ENCODE data around the gene PMEPA1. TPM values are rescaled to one million over a fixed set of nuclear protein-coding genes. Genes with fewer than 3 reads are reported as not detected.

Gene PMEPA1
- total RNA-seq, 1 donor from 2014 or later: 24.7 TPM

GRCh38 chr20:57667924-57668782 is 41.7 kb downstream of the PMEPA1 start:
- ATAC-seq (peak; percentile 13), DNase-seq (no peak)
- intact Hi-C loops (cut with micrococcal nuclease): no loop called here

- intact Hi-C loops (cut with micrococcal nuclease): no loop called here
- DNase-seq (no peak), ATAC-seq (no peak)
Measured at GRCh38 chr20:57667388-57667787, 42.4 kb downstream of the PMEPA1 start.

DNA sequence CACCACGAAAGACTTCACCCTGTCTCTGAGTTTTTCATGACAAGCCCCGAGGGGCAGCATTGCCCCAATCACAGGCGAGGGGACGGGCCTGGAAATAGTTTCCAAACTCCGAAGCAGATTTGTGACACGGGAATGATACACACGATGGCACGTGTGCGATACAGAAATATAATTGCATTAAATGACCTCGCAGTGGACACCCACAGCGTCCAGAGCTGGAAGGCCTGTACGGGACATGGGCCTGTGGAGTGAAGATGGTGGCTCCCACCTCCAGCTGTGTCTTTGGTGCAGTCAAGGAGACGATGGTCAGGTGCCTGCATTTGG is 43.0 kb downstream of the PMEPA1 start:
- ATAC-seq (no peak), DNase-seq (no peak)
- intact Hi-C loops (cut with micrococcal nuclease): no loop called here

GRCh38 chr20:57666106-57666833 is 43.5 kb downstream of the PMEPA1 start:
- ATAC-seq (no peak), DNase-seq (peak; percentile 21)
- intact Hi-C loops (cut with micrococcal nuclease): no loop called here

DNA sequence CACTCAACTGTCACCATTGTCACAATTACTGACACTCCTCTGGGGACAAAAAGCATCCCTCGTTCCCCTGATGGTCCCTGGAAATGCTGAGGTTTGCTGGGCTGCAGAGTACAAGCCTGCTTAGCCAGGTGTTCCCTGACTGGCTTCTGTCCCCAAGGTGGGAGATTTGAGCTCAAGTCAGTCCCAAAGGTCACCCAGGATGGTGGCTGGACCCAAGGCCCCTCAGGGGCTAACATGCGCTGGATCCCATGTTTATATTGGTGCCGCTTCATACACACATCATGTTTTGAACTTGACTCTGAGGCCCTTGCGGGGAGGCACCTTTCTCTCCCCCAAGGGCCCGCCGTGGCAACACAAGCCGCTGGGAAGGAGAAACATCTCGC is 44.2 kb downstream of the PMEPA1 start:
- ATAC-seq (no peak), DNase-seq (peak; percentile 15)
- intact Hi-C loops (cut with micrococcal nuclease): no loop called here

DNA sequence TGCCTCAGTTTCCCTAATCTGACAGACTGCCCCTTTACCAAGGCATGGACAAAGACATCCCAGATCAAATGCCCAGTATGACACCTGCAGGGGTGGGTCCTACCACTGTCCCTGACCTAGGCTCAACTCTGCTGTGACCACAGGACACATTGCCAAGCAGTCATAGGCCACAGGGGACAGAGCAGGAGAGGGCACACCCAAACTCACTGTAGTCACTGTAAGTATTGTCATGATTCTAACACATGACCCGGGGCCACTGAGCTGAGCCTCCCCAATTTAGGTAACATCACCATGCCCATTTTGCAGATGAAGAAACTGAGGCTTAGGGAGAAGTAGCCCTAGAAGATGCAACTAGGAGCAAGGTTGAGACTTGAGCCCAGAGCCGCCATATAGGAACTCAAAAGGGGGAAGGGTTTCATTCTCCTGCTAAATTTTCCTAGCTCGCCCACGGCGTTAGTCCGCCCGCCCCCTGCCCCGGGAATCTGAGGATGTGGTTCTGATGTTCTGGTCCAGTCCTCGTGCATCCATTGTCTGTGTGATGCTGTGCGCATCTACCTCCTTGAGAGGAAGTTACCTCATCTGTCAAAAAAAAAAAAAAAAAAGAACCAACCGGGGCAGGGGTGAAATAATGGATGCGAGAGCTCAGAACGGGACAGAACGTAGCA is 44.8 kb downstream of the PMEPA1 start:
- intact Hi-C loops (cut with micrococcal nuclease): no loop called here
- ATAC-seq (no peak), DNase-seq (peak; percentile 8)

GRCh38 chr20:57664476-57664875 is 45.3 kb downstream of the PMEPA1 start:
- intact Hi-C loops (cut with micrococcal nuclease): no loop called here
- ATAC-seq: no peak

DNA sequence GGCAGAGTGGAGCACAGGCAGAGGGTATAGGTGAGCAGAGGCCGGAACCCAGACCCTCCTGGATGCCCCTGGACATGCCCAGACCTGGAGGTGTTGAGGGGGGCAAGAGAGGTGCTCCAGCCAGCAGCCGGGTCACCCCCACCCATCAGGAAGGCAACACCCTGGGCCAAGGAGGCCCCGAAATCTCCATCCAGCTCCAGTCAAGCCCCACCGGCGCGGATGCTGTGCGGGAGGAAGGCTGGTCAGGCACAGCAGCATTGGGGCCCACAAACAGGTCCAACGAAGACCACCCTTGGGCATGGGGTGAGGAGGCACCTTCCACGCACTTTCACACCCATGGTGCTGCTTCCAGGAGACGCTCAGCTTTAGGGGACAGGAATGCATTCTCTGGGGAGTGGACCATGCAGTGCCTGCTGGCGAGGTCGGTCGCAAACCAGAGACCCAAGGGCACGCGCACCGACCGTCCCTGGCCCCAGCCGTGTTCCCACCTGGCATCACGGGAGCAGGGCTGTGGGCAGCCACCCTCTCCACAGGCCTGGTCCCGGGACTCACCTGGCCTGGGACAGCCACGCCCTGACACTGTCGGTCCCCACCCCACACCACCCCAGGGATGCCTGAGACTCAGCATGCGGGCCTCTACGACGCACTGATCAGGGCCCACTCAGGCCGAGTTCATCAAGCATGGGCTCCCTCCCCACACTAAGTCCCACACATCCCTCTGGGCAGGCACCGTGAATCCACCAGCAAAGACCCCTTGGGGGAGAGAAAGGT is 45.9 kb downstream of the PMEPA1 start:
- intact Hi-C loops (cut with micrococcal nuclease): no loop called here
- ATAC-seq: no peak
- peak; percentile 15 for DNase-seq

More at GRCh38 chr20:57664476-57664875, 45.3 kb downstream of the PMEPA1 start:
- peak; percentile 12 for DNase-seq

- DNase-seq (peak; percentile 7), ATAC-seq (no peak)
- intact Hi-C loops (cut with micrococcal nuclease): no loop called here
Measured at GRCh38 chr20:57663241-57663640, 46.6 kb downstream of the PMEPA1 start.

DNA sequence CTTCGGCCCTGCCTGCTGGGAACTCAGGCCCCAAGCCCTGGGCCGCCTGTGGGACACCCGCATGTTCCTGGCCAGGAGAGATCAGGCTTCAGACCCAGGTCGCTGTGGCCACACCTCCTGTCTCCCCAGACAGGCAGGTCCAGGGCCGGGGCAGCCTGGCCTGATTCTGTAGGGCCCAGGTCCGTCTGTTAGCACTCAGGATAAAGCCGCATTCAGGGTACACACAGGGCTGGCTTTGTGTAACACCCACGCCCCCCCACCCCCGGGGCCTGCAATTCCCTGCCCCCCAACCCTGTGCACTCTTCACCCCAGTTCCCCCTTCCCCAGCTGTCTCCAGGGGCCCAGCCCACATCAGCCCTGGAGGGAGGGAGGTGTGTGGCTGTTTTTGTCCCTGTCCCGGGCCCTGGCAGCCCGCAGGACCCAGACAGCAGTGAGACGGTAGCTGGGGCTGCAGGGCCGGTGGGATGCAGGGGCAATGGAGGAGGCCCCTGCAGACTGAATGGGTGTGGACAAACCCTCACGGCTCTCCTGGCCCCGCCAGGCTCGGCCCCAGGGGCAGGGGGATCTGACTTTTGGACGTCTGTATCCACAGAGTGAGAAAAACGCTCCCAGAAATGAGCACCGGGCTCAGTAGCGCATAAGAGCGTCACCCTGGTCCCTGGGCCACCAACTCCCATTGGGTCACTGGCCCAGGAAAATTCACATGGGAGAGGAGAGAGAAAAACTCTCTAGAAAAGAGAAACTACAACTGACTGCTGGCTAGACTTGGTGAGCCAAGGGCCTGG is 47.2 kb downstream of the PMEPA1 start:
- ATAC-seq (no peak), DNase-seq (peak; percentile 30)
- intact Hi-C loops (cut with micrococcal nuclease): no loop called here

- intact Hi-C loops (cut with micrococcal nuclease): no loop called here
- ATAC-seq (no peak), DNase-seq (no peak)
Measured at GRCh38 chr20:57661746-57662455, 47.9 kb downstream of the PMEPA1 start.

- intact Hi-C loops (cut with micrococcal nuclease): no loop called here
- DNase-seq (peak; percentile 26), ATAC-seq (no peak)
Measured at GRCh38 chr20:57660922-57661745, 48.7 kb downstream of the PMEPA1 start.

- intact Hi-C loops (cut with micrococcal nuclease): no loop called here
- ATAC-seq: no peak
- no peak for DNase-seq
Measured at GRCh38 chr20:57660181-57660921, 49.5 kb downstream of the PMEPA1 start.

DNA sequence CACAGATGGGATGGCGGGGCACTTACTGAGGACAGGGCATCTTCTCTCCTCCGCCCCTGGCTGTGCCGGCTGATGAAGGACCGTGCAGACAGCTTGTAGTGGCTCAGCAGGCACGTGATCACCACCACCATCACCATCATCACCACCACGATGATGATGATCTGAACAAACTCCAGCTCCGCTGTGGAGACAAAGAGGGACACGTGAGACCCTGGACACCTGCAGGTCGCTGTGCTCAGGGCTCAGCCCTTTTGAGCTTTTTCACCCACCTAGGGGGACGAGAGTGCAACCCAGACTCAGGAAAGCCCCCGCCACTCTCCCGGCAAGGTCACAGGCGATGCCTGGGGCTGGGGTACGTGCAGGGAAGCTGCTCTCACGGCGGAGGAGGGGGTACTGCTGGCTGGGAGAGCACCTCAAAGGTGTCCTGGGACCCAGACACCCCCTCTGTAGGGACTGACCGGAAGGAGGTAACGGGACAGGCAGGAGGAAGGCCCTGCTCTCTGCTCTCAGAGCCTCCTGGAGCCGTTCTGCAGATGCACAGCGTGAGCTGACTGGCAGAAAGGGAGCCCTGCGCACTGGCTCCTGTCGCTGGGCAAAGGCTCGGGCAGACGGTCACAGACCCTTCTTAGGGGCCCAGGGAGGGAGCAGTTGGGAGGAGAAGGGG is 50.2 kb downstream of the PMEPA1 start:
- intact Hi-C loops (cut with micrococcal nuclease): loop anchor here (10.0 kb wide), 1 partner anchor 425 kb away; no protein-coding TSS in a partner anchor
- peak; percentile 13 for DNase-seq
- ATAC-seq: no peak

GRCh38 chr20:57658833-57659516 is 50.8 kb downstream of the PMEPA1 start:
- peak; percentile 14 for DNase-seq
- no peak for ATAC-seq
- intact Hi-C loops (cut with micrococcal nuclease): loop anchor here (10.0 kb wide), 1 partner anchor 426 kb away; no protein-coding TSS in a partner anchor

Data from left ventricle myocardium superior (tissue), 1 donor.